Measurements from ENCODE around the gene PTGFRN. TPM values are rescaled to one million over a fixed set of nuclear protein-coding genes. Genes with fewer than 3 reads are reported as not detected.

PTGFRN gene
- total RNA-seq, 4 donors from 2014 or later = 10.7 to 39.8 (median 28.5) TPM

GRCh38 chr1:117030271-117030877, 120.7 kb downstream of the PTGFRN start:
- ATAC-seq (ENCODE audit: low FRiP score) = no peak
- TF ChIP-seq CTCF (IDR thresholded peaks at IDR 0.05) = no peak
- no peak for DNase-seq (ENCODE audit: low spot score)

GRCh38 chr1:117032266-117032665, 122.5 kb downstream of the PTGFRN start:
- no peak for DNase-seq (ENCODE audit: low spot score)
- TF ChIP-seq CTCF (IDR thresholded peaks at IDR 0.05) = no peak
- ATAC-seq (ENCODE audit: low FRiP score) = no peak

- DNase-seq (ENCODE audit: low spot score) (no peak), ATAC-seq (ENCODE audit: low FRiP score) (no peak)
- TF ChIP-seq CTCF (IDR thresholded peaks at IDR 0.05) = no peak
These were observed 123.2 kb downstream of the PTGFRN start for GRCh38 chr1:117032681-117033539.

DNA sequence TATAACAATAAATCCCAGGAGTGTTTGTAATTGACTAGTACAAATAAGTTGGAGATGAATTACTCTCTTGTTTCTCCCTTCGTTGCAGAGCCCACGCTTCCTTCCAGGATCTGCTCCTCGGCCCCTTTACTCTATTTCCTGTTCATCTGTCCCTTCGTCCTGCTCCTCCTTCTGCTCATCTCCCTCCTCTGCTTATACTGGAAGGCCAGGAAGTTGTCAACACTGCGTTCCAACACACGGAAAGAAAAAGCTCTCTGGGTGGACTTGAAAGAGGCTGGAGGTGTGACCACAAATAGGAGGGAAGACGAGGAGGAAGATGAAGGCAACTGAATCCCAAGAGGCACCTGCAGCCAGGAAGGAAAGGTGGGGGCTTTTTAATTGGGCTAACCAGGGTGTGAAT, 124.1 kb downstream of the PTGFRN start:
- DNase-seq (ENCODE audit: low spot score) (no peak), ATAC-seq (ENCODE audit: low FRiP score) (no peak)
- TF ChIP-seq CTCF (IDR thresholded peaks at IDR 0.05) = no peak

- ATAC-seq (ENCODE audit: low FRiP score) (no peak), DNase-seq (ENCODE audit: low spot score) (no peak)
- no peak for TF ChIP-seq CTCF (IDR thresholded peaks at IDR 0.05)
These were observed 125.1 kb downstream of the PTGFRN start for GRCh38 chr1:117034791-117035290.

- DNase-seq (ENCODE audit: low spot score) (no peak), ATAC-seq (ENCODE audit: low FRiP score) (no peak)
- TF ChIP-seq CTCF (IDR thresholded peaks at IDR 0.05) = no peak
These were observed 126.3 kb downstream of the PTGFRN start for GRCh38 chr1:117036018-117036461.

All from omental fat pad (tissue), 4 donors.